HG02642 (cell line): ENCODE data around the gene SPON1.
"Not testable (repeated sequence)": the region's sequence is repeated elsewhere in the genome, so short reads cannot be mapped to it uniquely, and the experiment has no call there.

ENCODE experiments used
- ATAC-seq: cut with Tn5 transposase; IDR thresholded peaks from one replicate; pipeline ENCODE4 v1.9.1; 2021; ENCODE audit warnings: mild to moderate bottlenecking; ENCODE audit not compliant: unreplicated experiment, poor library complexity

The SPON1 gene

GRCh38 chr11:14259186-14259784, 296.8 kb downstream of the SPON1 start:
- ATAC-seq: no peak

GRCh38 chr11:14259878-14260277, 297.4 kb downstream of the SPON1 start:
- ATAC-seq: no peak

GRCh38 chr11:14261066-14261465, 298.5 kb downstream of the SPON1 start:
- ATAC-seq: no peak

GRCh38 chr11:14262271-14262846, 299.8 kb downstream of the SPON1 start:
- no peak for ATAC-seq

- ATAC-seq: no peak
Measured at GRCh38 chr11:14264966-14265365, 302.4 kb downstream of the SPON1 start.

- ATAC-seq: no peak
Measured at GRCh38 chr11:14266622-14267021, 304.1 kb downstream of the SPON1 start.

- no peak for ATAC-seq
Measured at GRCh38 chr11:14267861-14268635, 305.5 kb downstream of the SPON1 start.

GRCh38 chr11:14269692-14270573, 307.4 kb downstream of the SPON1 start:
- no peak for ATAC-seq

- ATAC-seq: peak; percentile 60
Measured at GRCh38 chr11:14270690-14271542, 308.4 kb downstream of the SPON1 start.

GRCh38 chr11:14273895-14274294, 311.4 kb downstream of the SPON1 start:
- ATAC-seq: no peak

- no peak for ATAC-seq
Measured at GRCh38 chr11:14275076-14275475, 312.6 kb downstream of the SPON1 start.

- ATAC-seq: not testable (repeated sequence)
Measured at GRCh38 chr11:14278869-14279268, 316.3 kb downstream of the SPON1 start.

GRCh38 chr11:14288189-14288935, 325.8 kb downstream of the SPON1 start:
- ATAC-seq: no peak

GRCh38 chr11:14290422-14290821, 327.9 kb downstream of the SPON1 start:
- ATAC-seq: no peak

- ATAC-seq: no peak
Measured at GRCh38 chr11:14299921-14300320, 337.4 kb downstream of the SPON1 start.

GRCh38 chr11:14300661-14301304, 338.3 kb downstream of the SPON1 start:
- ATAC-seq: peak; percentile 87

- ATAC-seq: no peak
Measured at GRCh38 chr11:14304601-14305000, 342.1 kb downstream of the SPON1 start.

- no peak for ATAC-seq
Measured at GRCh38 chr11:14305649-14306048, 343.1 kb downstream of the SPON1 start.

GRCh38 chr11:14306481-14306880, 344.0 kb downstream of the SPON1 start:
- no peak for ATAC-seq
